ENCODE data around the gene PFAS. TPM values are rescaled to one million over a fixed set of nuclear protein-coding genes. Genes with fewer than 3 reads are reported as not detected.

PFAS gene
- total RNA-seq, 1 donor from 2014 or later, result 9.5 TPM

- Histone ChIP-seq H3K4me3 (ENCODE audit: low read depth, low read length) (no peak overlapping the region), H3K36me3 (ENCODE audit: control insufficient read depth, insufficient read depth, low read length) (peaks cover 7% of the 10 kb centered on the region), H3K27me3 (ENCODE audit: control insufficient read depth, insufficient read depth, low read length) (no peaks in the 10 kb centered on the region)
- FAIRE-seq, result no peak
- no peak for DNase-seq (ENCODE audit: low read depth)
- no peak for TF ChIP-seq CTCF (IDR thresholded peaks at IDR 0.05; ENCODE audit: insufficient read depth, low read length, severe bottlenecking)
These were observed 23.3 kb downstream of the PFAS start for GRCh38 chr17:8272421-8272820.

- H3K36me3 ChIP-seq (ENCODE audit: control insufficient read depth, insufficient read depth, low read length), result peaks cover 2% of the 10 kb centered on the region
- no peak overlapping the region for H3K4me3 ChIP-seq (ENCODE audit: low read depth, low read length)
- FAIRE-seq, result no peak
- no peaks in the 10 kb centered on the region for H3K27me3 ChIP-seq (ENCODE audit: control insufficient read depth, insufficient read depth, low read length)
- no peak for DNase-seq (ENCODE audit: low read depth)
- TF ChIP-seq CTCF (IDR thresholded peaks at IDR 0.05; ENCODE audit: insufficient read depth, low read length, severe bottlenecking), result no peak
These were observed 24.9 kb downstream of the PFAS start for GRCh38 chr17:8273884-8274444.

GRCh38 chr17:8274816-8275215, 25.7 kb downstream of the PFAS start:
- H3K27me3 ChIP-seq (ENCODE audit: control insufficient read depth, insufficient read depth, low read length), result no peaks in the 10 kb centered on the region
- peaks cover 2% of the 10 kb centered on the region for H3K36me3 ChIP-seq (ENCODE audit: control insufficient read depth, insufficient read depth, low read length)
- FAIRE-seq (no peak), DNase-seq (ENCODE audit: low read depth) (no peak)
- TF ChIP-seq CTCF (IDR thresholded peaks at IDR 0.05; ENCODE audit: insufficient read depth, low read length, severe bottlenecking), result no peak
- no peak overlapping the region for H3K4me3 ChIP-seq (ENCODE audit: low read depth, low read length)

GRCh38 chr17:8275421-8276290, 26.6 kb downstream of the PFAS start:
- Histone ChIP-seq H3K4me3 (ENCODE audit: low read depth, low read length) (no peak overlapping the region), H3K27me3 (ENCODE audit: control insufficient read depth, insufficient read depth, low read length) (no peaks in the 10 kb centered on the region), H3K36me3 (ENCODE audit: control insufficient read depth, insufficient read depth, low read length) (no peaks in the 10 kb centered on the region)
- DNase-seq (ENCODE audit: low read depth), result no peak
- TF ChIP-seq CTCF (IDR thresholded peaks at IDR 0.05; ENCODE audit: insufficient read depth, low read length, severe bottlenecking), result no peak
- FAIRE-seq, result no peak

GRCh38 chr17:8277317-8277716, 28.2 kb downstream of the PFAS start:
- FAIRE-seq (peak; percentile 36), DNase-seq (ENCODE audit: low read depth) (no peak)
- no peak for TF ChIP-seq CTCF (IDR thresholded peaks at IDR 0.05; ENCODE audit: insufficient read depth, low read length, severe bottlenecking)
- Histone ChIP-seq H3K4me3 (ENCODE audit: low read depth, low read length) (no peak overlapping the region), H3K27me3 (ENCODE audit: control insufficient read depth, insufficient read depth, low read length) (no peaks in the 10 kb centered on the region), H3K36me3 (ENCODE audit: control insufficient read depth, insufficient read depth, low read length) (no peaks in the 10 kb centered on the region)
